ENCODE results near the gene KRT35. TPM values are rescaled to one million over a fixed set of nuclear protein-coding genes. Genes with fewer than 3 reads are reported as not detected.

KRT35 gene
- total and polyA plus RNA-seq, 12 donors, result not detected

DNA sequence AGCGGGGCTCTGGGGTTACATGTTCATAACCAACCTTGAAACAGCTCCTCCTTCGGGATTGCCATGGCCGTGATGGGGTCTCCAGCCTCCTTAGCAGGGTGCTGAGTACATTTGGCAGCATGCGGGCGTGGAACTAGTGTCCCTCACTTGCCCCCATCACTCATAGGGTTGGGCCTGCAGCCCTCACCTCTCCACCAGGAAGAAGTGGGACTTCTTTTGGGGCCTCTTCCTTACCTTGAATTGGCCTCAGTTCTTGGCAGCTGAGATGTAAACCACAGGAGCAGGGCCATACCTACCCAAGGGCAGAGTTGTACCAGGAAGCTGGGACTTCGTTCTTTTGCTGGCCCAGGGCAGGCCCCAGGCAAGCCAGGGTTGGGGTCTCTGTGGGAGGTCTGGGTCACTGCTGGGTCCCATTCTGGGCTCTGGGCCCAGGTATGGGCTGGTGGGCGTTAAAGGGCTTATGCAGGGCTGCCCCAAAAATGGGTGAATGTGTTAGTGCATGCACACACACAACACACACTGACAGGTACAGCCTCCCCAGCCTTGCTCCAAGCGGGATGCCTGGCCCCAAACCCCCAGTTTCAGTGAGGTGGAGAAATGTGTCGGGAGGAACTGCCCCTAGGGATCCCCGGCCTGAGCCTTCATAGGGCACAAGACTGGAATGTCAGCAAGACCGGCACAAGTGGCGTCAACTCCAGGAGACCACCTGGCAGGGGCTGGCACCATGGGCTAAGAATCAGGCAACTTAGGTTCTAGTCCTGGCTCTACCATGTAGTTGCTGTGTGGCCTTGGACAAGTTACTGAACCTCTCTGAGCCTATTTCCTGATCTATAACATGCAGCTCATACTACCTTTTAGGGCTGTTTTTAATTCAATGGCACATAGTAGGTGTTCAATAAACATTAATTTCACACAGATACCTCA, 41.6 kb upstream of the KRT35 start:
- intact Hi-C loops (cut with DNase I), result no loop called here
- TF ChIP-seq, protein P1, sequence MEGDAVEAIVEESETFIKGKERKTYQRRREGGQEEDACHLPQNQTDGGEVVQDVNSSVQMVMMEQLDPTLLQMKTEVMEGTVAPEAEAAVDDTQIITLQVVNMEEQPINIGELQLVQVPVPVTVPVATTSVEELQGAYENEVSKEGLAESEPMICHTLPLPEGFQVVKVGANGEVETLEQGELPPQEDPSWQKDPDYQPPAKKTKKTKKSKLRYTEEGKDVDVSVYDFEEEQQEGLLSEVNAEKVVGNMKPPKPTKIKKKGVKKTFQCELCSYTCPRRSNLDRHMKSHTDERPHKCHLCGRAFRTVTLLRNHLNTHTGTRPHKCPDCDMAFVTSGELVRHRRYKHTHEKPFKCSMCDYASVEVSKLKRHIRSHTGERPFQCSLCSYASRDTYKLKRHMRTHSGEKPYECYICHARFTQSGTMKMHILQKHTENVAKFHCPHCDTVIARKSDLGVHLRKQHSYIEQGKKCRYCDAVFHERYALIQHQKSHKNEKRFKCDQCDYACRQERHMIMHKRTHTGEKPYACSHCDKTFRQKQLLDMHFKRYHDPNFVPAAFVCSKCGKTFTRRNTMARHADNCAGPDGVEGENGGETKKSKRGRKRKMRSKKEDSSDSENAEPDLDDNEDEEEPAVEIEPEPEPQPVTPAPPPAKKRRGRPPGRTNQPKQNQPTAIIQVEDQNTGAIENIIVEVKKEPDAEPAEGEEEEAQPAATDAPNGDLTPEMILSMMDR (IDR thresholded peaks at IDR 0.05), result no peak
- ATAC-seq, result no peak
- H3K4me1 ChIP-seq, result peaks cover 0 to 7% (median 0%) of the 10 kb centered on the region in 9 donors
- DNase-seq, result no peak
- H3K27ac ChIP-seq, result no peak overlapping the region
- H3K4me3 ChIP-seq, result no peak overlapping the region
- H3K27me3 ChIP-seq, result peaks cover 0 to 68% (median 62%) of the 10 kb centered on the region in 7 donors
- no peaks in the 10 kb centered on the region for H3K9me3 ChIP-seq
- H3K36me3 ChIP-seq, result no peaks in the 10 kb centered on the region
- WGBS, 2 donors, result 88 to 90% methylated on average over 12 of the region's 12 CpGs

- Histone ChIP-seq H3K4me3 (no peak overlapping the region), H3K27me3 (peaks cover 0 to 65% (median 56%) of the 10 kb centered on the region in 7 donors), H3K27ac (no peak overlapping the region), H3K9me3 (no peaks in the 10 kb centered on the region), H3K4me1 (peaks cover 0 to 4% (median 0%) of the 10 kb centered on the region in 9 donors), H3K36me3 (no peaks in the 10 kb centered on the region)
- DNase-seq, result no peak
- 72 to 74% methylated on average over 6 of the region's 6 CpGs for WGBS, 2 donors
- peak in 1 of 8 donors; percentile 8 for ATAC-seq
- TF ChIP-seq, protein P1 (IDR thresholded peaks at IDR 0.05), result no peak
- intact Hi-C loops (cut with DNase I), result no loop called here
Measured at GRCh38 chr17:41521574-41522261, 40.8 kb upstream of the KRT35 start.

- H3K27me3 ChIP-seq, result peaks cover 0 to 67% (median 51%) of the 10 kb centered on the region in 7 donors
- H3K4me1 ChIP-seq, result peaks cover 0 to 4% (median 0%) of the 10 kb centered on the region in 9 donors
- 45 to 55% methylated on average over 10 of the region's 10 CpGs for WGBS, 2 donors
- ATAC-seq (no peak), DNase-seq (no peak)
- H3K27ac ChIP-seq, result no peak overlapping the region
- H3K36me3 ChIP-seq, result no peaks in the 10 kb centered on the region
- intact Hi-C loops (cut with DNase I), result no loop called here
- TF ChIP-seq, protein P1 (IDR thresholded peaks at IDR 0.05), result no peak
- H3K4me3 ChIP-seq, result no peak overlapping the region
- H3K9me3 ChIP-seq, result no peaks in the 10 kb centered on the region
Measured at GRCh38 chr17:41520821-41521521, 40.0 kb upstream of the KRT35 start.
